NCI-H69 (cell line): Measurements from ENCODE around the gene DDX46.
"Not testable (repeated sequence)": the region's sequence is repeated elsewhere in the genome, so short reads cannot be mapped to it uniquely, and the experiment has no call there.

Experiments used
- DNase-seq: peaks from one replicate; lab custom pipeline; 2025; lab: John Stamatoyannopoulos, UW

Gene DDX46

DNA sequence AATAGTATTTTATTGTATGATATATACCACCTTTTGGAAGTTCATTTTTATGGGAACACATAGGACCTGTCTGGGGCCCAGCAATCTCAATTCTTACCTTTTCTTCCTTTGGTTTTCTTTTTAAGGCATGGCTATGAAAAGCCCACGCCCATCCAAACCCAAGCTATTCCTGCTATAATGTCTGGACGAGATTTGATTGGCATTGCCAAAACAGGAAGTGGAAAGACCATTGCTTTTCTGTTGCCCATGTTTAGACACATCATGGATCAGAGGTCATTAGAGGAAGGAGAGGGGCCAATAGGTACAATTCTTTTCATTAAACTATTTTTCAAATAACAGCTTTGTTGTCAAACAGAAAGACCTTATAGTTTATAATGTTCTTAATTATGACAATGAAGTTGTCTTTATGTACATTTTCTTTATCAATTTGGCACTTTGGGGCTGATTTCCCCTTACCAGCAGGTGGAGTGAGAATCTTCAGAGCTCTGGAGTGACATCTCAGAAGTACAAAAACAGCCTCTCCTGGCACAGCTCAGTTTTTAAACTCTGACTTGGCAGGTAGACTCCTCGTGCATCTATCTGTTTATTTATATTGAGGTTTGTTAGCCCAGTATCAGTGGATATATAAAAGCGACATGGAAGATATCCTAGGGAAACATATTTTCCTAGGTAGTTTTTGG lies 25.8 kb downstream of the DDX46 start:
- DNase-seq = no peak

GRCh38 chr5:134784946-134785620 lies 26.5 kb downstream of the DDX46 start:
- DNase-seq = no peak

- no peak for DNase-seq
Measured at GRCh38 chr5:134787692-134788091, 29.1 kb downstream of the DDX46 start.

DNA sequence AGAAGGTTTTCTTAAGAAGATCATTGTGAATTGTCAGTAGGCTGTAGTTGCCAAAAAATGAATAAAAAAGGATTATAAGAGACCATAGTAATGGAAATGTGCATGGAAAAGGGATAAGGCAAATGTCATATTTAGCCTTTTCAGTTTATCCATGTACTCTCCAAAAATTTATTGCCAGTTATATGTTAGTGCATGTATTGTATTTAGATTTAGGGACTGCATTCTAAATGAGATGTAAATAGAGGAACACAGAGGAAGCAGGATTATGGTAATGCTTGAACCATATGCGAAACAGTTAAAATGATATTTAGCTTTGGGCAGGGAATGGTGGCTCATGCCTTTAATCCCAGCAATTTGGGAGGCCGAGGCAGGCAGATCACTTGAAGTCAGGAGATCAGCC lies 33.0 kb downstream of the DDX46 start:
- DNase-seq = no peak

DNA sequence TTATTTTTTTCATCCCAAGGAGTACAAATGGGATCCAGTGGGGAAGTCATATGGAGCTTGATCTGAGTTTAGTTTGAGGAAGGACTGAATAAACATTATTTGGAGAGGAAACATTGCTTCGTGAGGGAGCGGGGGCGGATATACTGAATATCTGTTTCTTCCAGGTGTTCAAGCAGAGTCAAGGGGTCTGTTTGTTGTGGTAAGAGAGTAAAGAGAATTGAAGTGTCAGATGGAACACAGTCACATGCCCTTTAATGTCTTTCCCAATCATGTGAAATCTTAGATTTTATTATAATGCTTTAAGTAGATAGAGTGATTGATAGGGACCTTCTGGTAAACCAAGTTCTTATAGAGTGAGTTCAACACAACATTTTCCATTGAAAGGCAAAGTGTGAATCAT lies 33.7 kb downstream of the DDX46 start:
- DNase-seq = no peak

- DNase-seq = no peak
Measured at GRCh38 chr5:134793111-134793510, 34.5 kb downstream of the DDX46 start.

GRCh38 chr5:134794082-134794481 lies 35.5 kb downstream of the DDX46 start:
- no peak for DNase-seq

DNA sequence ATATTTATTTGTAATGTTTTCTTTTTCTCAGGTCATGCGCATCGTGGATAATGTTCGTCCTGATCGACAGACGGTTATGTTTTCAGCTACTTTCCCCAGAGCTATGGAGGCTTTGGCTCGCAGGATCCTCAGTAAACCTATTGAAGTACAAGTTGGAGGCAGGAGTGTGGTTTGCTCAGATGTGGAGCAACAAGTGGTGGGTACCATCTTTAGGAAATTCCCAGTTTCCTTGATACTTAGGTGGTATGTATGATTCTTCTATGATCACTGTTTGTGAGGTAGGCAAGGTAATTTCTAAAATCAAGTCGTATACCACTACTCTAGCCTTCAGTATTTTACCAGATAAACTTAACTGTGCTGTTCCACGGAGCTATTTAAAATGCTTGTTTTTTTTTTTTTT lies 36.2 kb downstream of the DDX46 start:
- no peak for DNase-seq

DNA sequence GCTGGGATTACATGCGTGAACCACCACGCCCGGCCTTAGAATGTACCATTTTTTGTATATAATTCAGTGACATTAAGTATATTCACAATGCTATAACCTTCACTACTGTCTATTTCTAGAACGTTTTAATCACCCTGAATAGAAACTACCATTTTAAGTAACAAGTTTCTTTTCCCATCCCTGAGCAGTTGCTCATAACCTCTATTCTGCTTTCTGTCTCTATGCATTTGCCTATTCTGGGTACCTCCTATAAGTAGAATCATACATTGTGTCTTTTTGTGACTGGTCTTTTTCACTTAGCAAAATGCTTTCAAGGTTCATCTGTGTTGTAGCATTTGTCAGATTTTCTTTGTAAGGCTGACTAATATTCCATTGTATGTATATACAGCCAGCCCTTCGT lies 39.9 kb downstream of the DDX46 start:
- no peak for DNase-seq

DNA sequence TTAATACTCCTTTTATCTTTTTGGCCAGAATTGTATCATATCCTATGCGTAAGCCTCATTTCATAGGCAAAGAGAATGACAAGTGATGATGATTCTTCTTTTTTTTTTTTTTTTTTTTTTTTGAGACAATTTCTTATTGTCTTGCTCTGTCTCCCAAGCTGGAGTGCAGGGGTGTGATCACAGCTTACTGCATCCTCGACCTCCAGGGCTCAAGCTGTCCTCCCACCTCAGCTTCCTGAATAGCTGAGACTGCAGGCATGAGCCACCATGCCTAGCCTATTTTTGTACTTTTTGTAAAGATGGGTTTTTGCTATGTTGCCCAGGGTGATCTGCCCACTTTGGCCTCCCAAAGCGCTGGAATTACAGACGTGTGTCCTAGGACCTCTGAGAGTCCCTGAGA lies 45.2 kb downstream of the DDX46 start:
- no peak for DNase-seq

GRCh38 chr5:134813407-134813806 lies 54.8 kb downstream of the DDX46 start:
- DNase-seq = no peak

DNA sequence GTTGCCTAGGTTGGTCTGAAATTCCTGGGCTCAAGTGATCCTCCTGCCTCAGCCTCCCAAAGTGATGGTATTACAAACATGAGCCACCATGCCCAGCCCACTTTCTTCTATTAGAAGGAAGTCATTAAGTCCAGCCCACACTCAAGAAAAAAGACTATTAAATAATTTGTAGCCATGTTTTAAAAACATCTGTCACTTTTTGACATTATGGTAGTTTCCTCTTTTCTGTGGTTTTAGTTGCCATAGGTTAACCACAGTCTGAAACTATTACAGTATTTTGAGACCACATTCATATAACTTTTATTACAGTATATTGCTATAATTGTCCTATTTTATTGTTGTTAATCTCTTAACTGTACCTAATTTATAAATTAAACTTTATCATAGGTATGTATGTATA lies 55.2 kb downstream of the DDX46 start:
- DNase-seq = no peak

- no peak for DNase-seq
Measured at GRCh38 chr5:134817006-134817405, 58.4 kb downstream of the DDX46 start.

GRCh38 chr5:134818776-134819175 lies 60.2 kb downstream of the DDX46 start:
- no peak for DNase-seq

DNA sequence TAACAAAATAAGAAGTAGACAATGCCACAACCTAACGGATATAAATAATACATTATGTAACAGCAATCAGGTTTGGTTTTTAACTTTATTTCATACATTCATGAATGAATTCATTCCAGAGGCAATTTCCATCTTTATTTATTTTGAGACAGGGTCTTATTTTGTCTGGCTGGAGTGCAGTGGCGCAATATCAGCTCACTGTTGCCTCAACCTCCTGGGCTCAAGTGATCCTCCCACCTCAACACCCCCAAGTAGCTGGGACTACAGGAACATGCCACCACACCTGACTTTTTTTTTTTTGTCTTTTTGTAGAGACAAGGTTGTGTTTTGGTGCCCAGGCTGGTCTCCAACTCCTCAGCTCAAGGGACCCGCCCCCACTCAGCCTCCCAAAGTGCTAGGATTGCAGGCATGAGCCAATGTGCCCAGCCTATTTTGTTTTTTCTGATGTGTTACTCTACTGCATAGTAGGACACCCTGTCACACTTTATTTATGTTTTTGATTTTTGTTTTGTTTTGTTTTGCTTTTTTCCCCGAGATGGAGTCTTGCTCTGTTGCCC lies 60.9 kb downstream of the DDX46 start:
- no peak for DNase-seq

GRCh38 chr5:134821841-134822240 lies 63.3 kb downstream of the DDX46 start:
- DNase-seq = no peak

DNA sequence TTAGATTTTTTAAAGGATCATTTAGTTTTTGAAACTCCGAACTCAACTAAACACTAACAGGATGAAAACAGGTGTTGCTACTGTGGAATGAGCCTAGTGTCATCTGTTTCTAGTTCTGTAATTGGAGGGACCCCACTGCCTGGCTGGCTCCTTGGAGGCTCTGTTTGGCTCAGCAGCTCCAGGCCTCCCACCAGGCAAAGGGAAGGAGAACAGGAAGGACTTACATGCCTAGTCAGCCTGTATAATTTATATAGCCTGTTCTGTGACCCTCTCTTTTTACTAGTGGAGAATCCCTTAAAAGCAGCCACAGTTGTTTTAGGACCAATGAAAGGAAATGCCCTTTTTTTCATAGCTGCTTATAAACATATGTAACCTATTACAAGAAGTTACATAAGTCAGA lies 66.1 kb downstream of the DDX46 start:
- no peak for DNase-seq

GRCh38 chr5:134825212-134825611 lies 66.6 kb downstream of the DDX46 start:
- no peak for DNase-seq

- DNase-seq = no peak
Measured at GRCh38 chr5:134833340-134834032, 74.9 kb downstream of the DDX46 start.

GRCh38 chr5:134835623-134836022 lies 77.0 kb downstream of the DDX46 start:
- DNase-seq = no peak

- no peak for DNase-seq
Measured at GRCh38 chr5:134837530-134838181, 79.1 kb downstream of the DDX46 start.

- DNase-seq = not testable (repeated sequence)
Measured at GRCh38 chr5:134838361-134838760, 79.8 kb downstream of the DDX46 start.
